Breast epithelium (tissue), 3 donors: ENCODE measurements around the gene MRPL42.

ENCODE experiments used
- CTCF ChIP-seq, 3 donors: fragments of 450-650 bp; IDR thresholded peaks; one replicate each; pipeline ENCODE4 v1.5.1; 2016 to 2017; ENCODE audit warnings: antibody characterized with exemption in 3 of 3, mild to moderate bottlenecking in 3 of 3, moderate library complexity in 3 of 3
- POLR2A ChIP-seq: fragments of 450-650 bp; IDR thresholded peaks from one replicate; pipeline ENCODE4 v1.6.1; 2016; ENCODE audit warnings: antibody characterized with exemption, mild to moderate bottlenecking, moderate library complexity
- POLR2AphosphoS5 ChIP-seq, 3 donors: sonication (generic); formaldehyde crosslinking; IDR thresholded peaks; one replicate each; pipeline ENCODE4 v1.6.1; 2017; ENCODE audit warnings: antibody characterized with exemption in 3 of 3

- TF ChIP-seq CTCF (IDR thresholded peaks at IDR 0.05) (no peak), POLR2A (no peak), POLR2AphosphoS5 (IDR thresholded peaks at IDR 0.05) (no peak)
Observed at GRCh38 chr12:93441081-93441616, 26.2 kb upstream of the MRPL42 start.
